Stimulated activated naive CD4-positive, alpha-beta T cell (primary cell): ENCODE measurements around the gene C4A.
A peak's percentile ranks its signal among the peaks of the same experiment; 100 is the strongest.
"Not testable (repeated sequence)": the region's sequence is repeated elsewhere in the genome, so short reads cannot be mapped to it uniquely, and the experiment has no call there.

Experiments
- DNase-seq, 6 experiments: peaks; one replicate each; lab custom pipeline; 2025; lab: John Stamatoyannopoulos, UW

Gene C4A

DNA sequence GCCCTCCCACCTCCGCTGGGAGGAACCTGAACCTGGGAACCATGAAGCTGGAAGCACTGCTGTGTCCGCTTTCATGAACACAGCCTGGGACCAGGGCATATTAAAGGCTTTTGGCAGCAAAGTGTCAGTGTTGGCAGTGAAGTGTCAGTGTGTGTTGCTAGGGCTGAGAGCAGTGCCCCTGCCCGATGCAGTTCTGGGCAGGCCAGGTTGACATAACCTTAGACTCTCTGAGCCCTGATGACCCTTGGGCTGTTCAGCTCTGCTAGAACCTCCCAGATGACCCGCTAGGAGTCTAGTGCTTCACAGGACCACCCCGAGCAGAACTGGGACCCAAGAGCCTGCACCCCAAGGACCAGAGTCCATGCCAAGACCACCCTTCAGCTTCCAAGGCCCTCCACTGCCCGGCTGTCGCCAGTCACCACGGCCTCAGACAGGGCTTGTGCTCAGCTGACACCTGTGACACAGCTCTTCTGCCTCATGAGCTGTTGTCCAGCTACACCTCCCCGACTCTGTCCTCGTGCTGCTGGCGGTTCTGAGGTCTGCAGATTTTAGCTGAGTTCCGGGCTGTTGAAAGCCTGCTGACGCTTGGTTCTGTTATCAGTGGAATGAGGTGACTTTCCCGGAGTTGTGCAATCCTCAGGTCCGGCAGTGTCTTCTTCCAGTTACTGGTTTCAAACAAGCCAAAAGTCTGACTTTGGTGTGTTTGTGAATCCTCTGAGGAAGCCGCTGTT, 53.6 kb downstream of the C4A start:
- not testable (repeated sequence) for DNase-seq

DNA sequence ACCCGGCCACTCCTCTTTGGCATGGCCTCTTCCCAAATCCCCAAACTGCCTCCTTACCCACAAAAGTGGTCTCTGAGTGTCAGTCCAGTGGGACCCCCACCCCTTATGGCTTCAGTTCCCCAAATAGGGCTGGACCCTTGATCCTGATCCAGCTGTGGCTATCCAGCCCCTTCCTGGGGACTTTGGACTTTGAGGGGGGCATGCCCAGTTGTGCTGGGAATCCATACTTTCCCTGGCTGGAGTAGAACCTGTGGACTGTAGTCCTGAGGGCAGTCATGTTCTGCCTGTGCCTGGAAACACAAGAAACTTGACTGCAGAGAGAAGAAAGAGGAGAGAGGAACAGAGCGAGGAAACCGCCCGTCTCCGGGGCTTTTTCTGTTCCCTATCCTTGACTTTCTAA, 55.3 kb downstream of the C4A start:
- not testable (repeated sequence) for DNase-seq

DNA sequence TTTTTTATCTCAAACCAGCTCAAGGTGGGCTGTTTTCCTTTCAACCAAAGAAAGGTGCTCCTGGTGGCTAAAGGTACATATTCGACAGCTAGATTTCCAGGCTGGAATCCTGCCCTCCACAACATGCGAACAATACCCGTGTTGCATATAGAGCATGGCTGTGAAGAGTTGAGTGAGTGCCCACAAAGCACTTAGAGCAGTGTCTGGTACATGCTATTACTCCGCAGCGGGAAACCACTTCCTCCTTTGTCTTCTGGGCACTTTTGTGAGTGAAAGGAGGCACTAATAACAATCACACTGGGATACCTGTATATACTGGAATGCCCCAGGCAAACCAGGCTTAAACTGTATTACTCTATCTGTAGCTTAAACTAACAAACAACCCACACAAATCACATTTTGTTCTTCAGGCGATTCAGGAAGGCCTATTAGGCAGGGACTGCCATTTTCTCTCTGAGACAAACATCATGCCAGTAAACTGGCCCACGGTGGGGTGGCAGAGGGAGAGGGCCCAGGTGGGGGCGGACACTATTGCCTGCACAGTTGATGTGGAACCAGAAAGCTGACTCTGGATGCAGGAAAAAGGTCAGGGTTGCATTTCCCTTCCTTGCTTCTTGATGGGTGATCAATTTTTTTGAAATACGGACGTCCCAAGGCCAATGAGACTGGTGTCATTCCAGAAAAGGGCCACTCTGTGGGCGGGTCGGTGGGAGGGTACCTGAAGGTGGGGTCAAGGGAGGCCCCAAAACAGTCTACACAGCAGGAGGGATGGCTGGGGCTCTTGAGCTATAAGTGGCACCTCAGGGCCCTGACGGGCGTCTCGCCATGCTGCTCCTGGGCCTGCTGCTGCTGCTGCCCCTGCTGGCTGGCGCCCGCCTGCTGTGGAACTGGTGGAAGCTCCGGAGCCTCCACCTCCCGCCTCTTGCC, 56.0 kb downstream of the C4A start, which contains the start of gene CYP21A2:
Gene CYP21A2, plus strand, starts transcription at position 818 of the 927 bp plus-strand sequence. Its CDS starts 8 bp downstream, at position 826.
- DNase-seq: peak in 1 of 6 experiments; percentile 13

GRCh38 chr6:32038878-32039277, 57.0 kb downstream of the C4A start:
- not testable (repeated sequence) for DNase-seq

DNA sequence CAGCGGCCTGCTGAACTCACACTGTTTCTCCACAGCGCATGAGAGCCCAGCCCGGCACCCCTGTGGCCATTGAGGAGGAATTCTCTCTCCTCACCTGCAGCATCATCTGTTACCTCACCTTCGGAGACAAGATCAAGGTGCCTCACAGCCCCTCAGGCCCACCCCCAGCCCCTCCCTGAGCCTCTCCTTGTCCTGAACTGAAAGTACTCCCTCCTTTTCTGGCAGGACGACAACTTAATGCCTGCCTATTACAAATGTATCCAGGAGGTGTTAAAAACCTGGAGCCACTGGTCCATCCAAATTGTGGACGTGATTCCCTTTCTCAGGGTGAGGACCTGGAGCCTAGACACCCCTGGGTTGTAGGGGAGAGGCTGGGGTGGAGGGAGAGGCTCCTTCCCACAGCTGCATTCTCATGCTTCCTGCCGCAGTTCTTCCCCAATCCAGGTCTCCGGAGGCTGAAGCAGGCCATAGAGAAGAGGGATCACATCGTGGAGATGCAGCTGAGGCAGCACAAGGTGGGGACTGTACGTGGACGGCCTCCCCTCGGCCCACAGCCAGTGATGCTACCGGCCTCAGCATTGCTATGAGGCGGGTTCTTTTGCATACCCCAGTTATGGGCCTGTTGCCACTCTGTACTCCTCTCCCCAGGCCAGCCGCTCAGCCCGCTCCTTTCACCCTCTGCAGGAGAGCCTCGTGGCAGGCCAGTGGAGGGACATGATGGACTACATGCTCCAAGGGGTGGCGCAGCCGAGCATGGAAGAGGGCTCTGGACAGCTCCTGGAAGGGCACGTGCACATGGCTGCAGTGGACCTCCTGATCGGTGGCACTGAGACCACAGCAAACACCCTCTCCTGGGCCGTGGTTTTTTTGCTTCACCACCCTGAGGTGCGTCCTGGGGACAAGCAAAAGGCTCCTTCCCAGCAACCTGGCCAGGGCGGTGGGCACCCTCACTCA, 57.7 kb downstream of the C4A start:
- DNase-seq: not testable (repeated sequence)

- not testable (repeated sequence) for DNase-seq
These were observed 58.6 kb downstream of the C4A start for GRCh38 chr6:32040299-32041049.

- not testable (repeated sequence) for DNase-seq
These were observed 59.1 kb downstream of the C4A start for GRCh38 chr6:32041050-32041321.

GRCh38 chr6:32041385-32041784, 59.5 kb downstream of the C4A start:
- not testable (repeated sequence) for DNase-seq

DNA sequence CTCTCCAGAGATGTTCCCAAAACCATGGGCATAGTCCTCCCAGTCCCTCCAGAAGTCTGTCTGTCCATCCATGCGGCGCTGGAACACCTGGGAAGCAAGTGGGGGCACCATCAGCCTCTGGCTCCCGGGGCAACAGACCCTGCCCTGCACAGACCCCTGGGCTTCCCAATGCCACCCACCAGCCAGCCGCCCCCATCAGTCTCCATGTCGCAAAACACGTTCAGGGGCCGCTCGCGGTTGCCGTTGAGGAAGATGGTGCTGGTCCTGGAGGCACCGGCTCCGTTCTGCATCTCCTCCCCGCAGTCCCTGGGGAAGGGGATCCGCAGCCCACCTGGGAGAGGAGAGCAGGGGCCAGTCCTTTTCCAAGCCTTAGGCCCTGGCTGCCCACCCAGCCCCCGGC, 60.4 kb downstream of the C4A start:
- DNase-seq: not testable (repeated sequence)

DNA sequence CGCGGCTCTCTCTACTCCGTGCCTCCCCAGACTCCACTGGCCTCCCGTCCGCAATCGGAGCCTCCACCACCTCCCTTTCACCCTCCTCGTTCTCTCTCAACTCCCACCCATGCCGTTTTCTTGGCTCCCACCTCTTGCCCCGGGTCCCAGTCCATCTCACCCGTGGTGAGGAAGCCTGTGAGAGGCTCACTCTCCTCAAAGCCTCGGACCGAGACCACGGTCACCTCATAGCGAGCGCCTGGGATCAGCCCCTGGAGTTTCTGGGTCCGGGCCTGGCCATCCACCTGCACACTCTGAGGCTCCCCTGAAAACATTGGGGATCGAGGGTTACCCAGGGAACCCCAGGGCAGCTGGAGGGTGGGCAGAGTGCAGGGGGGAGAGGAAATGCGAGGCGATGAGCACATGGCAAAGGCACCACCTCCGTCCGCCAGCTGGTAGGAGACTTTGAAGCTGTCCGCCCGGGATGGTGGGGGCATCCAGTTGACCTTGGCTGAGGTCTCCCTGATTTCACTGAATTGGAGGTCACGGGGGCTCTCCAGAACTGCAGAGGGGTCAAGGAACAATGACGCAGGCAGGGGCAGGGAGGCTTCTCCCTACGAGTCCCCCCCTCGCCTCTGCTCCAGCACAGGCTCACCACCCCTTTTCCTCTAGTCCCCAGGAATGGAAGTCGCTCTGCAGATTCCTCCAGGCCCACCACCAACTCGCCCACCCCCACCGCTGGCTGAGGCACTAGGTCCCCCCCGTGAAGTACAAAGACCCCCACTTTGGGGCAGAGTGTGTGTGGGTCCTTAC, 61.9 kb downstream of the C4A start:
- DNase-seq: not testable (repeated sequence)

DNA sequence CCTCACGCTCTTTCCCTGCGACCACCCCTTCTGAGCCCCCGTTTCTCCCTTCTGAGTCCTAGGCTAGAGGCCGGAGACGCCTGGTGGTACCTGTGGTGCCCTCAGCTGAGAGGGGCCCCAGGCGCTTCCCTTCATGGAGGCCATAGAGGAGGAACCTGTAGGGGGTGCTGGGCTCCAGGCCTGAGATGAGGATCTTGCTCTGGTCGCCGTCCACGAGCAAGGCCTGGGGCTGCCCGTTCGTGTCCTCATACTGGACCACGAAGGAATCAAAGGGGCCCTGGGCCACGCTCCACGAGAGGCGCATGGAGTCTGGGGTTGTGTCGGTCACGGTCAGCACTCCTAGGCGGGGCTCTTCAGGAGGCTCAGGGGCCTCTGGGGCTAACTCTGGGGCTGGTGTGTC, 63.1 kb downstream of the C4A start:
- DNase-seq: not testable (repeated sequence)

GRCh38 chr6:32045811-32046449, 64.1 kb downstream of the C4A start:
- DNase-seq: no peak

DNA sequence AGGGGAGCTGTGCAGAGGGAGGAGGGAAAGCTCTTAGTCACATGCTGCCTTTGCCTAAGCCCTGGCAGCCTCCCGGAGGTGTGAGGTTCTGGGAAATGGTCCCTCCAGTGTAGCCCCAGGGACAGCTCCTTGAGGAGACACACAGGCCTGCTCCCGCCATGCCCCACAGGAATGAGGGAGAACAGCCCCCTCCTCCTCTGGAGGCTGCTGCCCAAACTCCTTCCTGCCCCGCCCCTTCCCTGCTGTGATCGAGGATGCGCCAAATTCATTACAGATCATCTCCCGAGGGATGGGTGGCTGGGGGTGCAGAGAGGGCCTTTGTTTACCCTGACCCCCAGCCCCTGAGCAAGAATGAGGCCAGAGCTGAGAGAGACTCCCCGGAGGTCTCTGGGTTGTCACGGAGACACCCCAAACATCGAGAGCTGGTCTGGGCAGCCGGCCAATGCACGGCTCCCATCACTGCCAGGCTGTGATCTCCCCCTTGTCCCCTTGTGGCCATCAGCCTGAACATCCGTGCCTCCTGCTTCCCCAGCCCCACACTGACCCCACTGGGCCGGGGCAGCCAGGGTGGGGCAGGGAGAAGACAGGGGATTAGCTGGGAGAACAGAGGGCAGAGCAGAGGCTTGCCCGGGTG, 64.7 kb downstream of the C4A start:
- DNase-seq: no peak

DNA sequence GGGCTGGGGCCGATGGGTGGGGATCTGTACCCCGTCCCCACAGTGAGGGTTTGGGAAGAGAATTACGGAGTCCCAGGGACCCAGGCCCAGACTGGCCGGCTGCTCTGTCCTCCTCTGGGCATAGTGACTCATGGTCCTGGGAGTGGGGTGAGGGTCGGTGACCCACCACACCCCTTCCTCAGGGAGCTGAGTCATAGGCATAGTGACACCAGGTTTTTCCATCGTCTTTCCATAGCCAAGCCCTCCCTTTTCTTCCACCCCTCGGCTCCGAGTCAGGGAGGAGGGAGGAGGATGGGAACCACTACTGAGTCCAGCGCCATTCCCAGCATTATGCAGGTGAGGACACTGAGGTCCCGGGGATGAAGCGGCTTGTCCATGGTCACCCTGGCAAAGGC, 65.2 kb downstream of the C4A start:
- no peak for DNase-seq

DNA sequence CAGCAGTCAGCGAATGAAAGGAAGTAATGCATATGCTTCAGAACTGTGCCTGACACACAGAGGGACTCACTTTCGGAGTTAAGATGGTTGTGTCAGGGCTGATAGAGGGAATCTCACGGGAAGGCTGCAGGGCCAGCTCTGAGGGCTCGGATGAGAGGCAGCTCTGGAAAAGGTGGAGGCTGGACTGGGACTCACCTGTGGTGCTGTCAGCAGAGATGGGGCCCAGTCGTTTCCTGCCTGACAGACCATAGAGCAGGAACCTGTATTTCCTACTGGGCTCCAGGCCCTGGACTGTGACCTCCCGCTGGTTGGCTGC, 65.6 kb downstream of the C4A start:
- DNase-seq: no peak

- peak in 5 of 6 experiments; percentile 13 to 69 (median 51) for DNase-seq
These were observed 66.3 kb downstream of the C4A start for GRCh38 chr6:32047855-32048766.

GRCh38 chr6:32049149-32049548, 67.3 kb downstream of the C4A start:
- not testable (repeated sequence) for DNase-seq

DNA sequence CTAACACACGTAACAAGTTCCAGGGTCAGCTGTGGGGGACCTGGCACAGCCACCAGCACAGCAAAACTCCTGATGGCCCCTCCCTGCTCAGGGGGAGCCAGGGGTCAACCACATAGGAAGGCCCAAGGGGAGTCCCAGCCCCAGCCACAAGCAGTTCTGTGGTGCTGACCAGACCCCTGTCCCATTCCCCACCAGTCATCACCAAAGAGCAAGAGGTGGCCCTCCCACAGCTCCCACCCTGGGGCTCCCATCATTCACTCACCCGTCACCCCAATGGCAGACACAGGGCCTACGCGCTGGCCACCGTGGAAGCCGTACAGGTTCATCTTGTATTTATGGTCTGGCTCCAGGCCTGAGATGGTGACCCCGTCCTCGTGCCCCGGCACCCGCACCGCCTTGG, 67.9 kb downstream of the C4A start:
- not testable (repeated sequence) for DNase-seq
